ENCODE results near the gene CAMKK2. TPM values are rescaled to one million over a fixed set of nuclear protein-coding genes. Genes with fewer than 3 reads are reported as not detected.

Gene CAMKK2
- total and polyA plus RNA-seq, 2 of the 4 experiments (the other 2 are of a cell fraction) = 15.2 to 24.7 TPM

GRCh38 chr12:121253638-121254335 lies 42.7 kb downstream of the CAMKK2 start:
- BruUV-seq (replicated peaks) = TSS peak; percentile 22
- DNase-seq = no peak
- CTCF ChIA-PET = no interaction called here

More at GRCh38 chr12:121253638-121254335, 42.7 kb downstream of the CAMKK2 start:
- in situ Hi-C loops (cut with MboI; ENCODE audit: low sequenced_read_pairs) (no loop called here), intact Hi-C loops (cut with micrococcal nuclease) (no loop called here), dilution Hi-C loops (cut with HindIII; ENCODE audit: low sequenced_read_pairs, unreplicated experiment) (no loop called here)
- no peak overlapping the region for H2BK120ac ChIP-seq (ENCODE audit: low read depth, low read length)
- no peak overlapping the region for H2BK15ac ChIP-seq (ENCODE audit: low read depth, low read length)
- no CpG with 5 or more reads among the region's 15 CpGs for WGBS, 2 experiments (ENCODE audit: extremely low coverage in 2 of 2, insufficient read length in 1 of 2)
- H3K27ac ChIP-seq (ENCODE audit: insufficient read depth, low read length) = no peak overlapping the region
- ATAC-seq (ENCODE audit: low read depth) = no peak
- no peak overlapping the region for H2AFZ ChIP-seq (replicated peaks; ENCODE audit: low read length, poor library complexity)
- POLR2A ChIA-PET (ENCODE audit: unreplicated experiment) = no interaction called here
- H3K14ac ChIP-seq (replicated peaks; ENCODE audit: low read depth, low read length) = no peak overlapping the region
- no peak overlapping the region for H3K23ac ChIP-seq (ENCODE audit: low read depth, low read length)
- no peak overlapping the region for H3K56ac ChIP-seq (ENCODE audit: extremely low read depth, insufficient read depth, low read length)
- H3K18ac ChIP-seq (ENCODE audit: low read depth, low read length) = no peak overlapping the region
- no peak overlapping the region for H2BK5ac ChIP-seq (ENCODE audit: low read depth, low read length, poor library complexity, severe bottlenecking)
- H2AK9ac ChIP-seq (replicated peaks; ENCODE audit: low read depth, low read length, poor library complexity) = peak overlapping the region; percentile 72
- H4K8ac ChIP-seq (ENCODE audit: low read depth in 2 of 2, low read length in 2 of 2) = no peak overlapping the region
- peaks cover 46% of the 10 kb centered on the region for H3K36me3 ChIP-seq (ENCODE audit: control insufficient read depth, insufficient read depth, low read length)
- no peaks in the 10 kb centered on the region for H3K9me3 ChIP-seq (ENCODE audit: control insufficient read depth, insufficient read depth, low read length)
- H3K9me1 ChIP-seq (ENCODE audit: insufficient read depth, low read length) = peaks cover 11% of the 10 kb centered on the region; the same call in 1 of the 2 replicates
- no peak overlapping the region for H3K4me3 ChIP-seq (ENCODE audit: insufficient read depth, low read depth, low read length)
- no peaks in the 10 kb centered on the region for H4K20me1 ChIP-seq (ENCODE audit: insufficient read depth, low read length)
- no peak overlapping the region for H3K9ac ChIP-seq (ENCODE audit: low read depth, low read length)
- TF ChIP-seq CTCF (conservative IDR thresholded peaks at IDR 0.05; ENCODE audit: low read depth, low read length) = no peak
- no peaks in the 10 kb centered on the region for H3K79me1 ChIP-seq (ENCODE audit: low read depth in 1 of 2, low read length in 2 of 2)
- no peak overlapping the region for H4K5ac ChIP-seq (ENCODE audit: low read depth, low read length)
- no peak overlapping the region for H3K4ac ChIP-seq (ENCODE audit: low read depth, low read length)
- no peaks in the 10 kb centered on the region for H3K27me3 ChIP-seq (ENCODE audit: control insufficient read depth, insufficient read depth, low read length)
- H3K4me1 ChIP-seq (ENCODE audit: control insufficient read depth, insufficient read depth, low read length) = no peaks in the 10 kb centered on the region
- no peak overlapping the region for H2BK20ac ChIP-seq (ENCODE audit: low read depth, low read length)
- H4K91ac ChIP-seq (ENCODE audit: insufficient read depth, low read depth, low read length) = no peak overlapping the region
- no peak overlapping the region for H3K4me2 ChIP-seq (ENCODE audit: low read depth, low read length)
- H2AK5ac ChIP-seq (ENCODE audit: low read depth, low read length) = no peak overlapping the region
